Kidney tubule cell (primary cell): ENCODE data around the gene LRRC3.
"Not testable (repeated sequence)": the region's sequence is repeated elsewhere in the genome, so short reads cannot be mapped to it uniquely, and the experiment has no call there.

Source experiments
- DNase-seq: peaks from one replicate; pipeline ENCODE4 v3.0.0-alpha.2; 2018; ENCODE audit warnings: low spot score

LRRC3 gene

GRCh38 chr21:44454747-44455523, at the start of gene LRRC3:
LRRC3 (plus strand) TSS chr21:44455510; CDS start chr21:44456645, 1,135 bp downstream.
- peak; percentile 70 for DNase-seq

DNA sequence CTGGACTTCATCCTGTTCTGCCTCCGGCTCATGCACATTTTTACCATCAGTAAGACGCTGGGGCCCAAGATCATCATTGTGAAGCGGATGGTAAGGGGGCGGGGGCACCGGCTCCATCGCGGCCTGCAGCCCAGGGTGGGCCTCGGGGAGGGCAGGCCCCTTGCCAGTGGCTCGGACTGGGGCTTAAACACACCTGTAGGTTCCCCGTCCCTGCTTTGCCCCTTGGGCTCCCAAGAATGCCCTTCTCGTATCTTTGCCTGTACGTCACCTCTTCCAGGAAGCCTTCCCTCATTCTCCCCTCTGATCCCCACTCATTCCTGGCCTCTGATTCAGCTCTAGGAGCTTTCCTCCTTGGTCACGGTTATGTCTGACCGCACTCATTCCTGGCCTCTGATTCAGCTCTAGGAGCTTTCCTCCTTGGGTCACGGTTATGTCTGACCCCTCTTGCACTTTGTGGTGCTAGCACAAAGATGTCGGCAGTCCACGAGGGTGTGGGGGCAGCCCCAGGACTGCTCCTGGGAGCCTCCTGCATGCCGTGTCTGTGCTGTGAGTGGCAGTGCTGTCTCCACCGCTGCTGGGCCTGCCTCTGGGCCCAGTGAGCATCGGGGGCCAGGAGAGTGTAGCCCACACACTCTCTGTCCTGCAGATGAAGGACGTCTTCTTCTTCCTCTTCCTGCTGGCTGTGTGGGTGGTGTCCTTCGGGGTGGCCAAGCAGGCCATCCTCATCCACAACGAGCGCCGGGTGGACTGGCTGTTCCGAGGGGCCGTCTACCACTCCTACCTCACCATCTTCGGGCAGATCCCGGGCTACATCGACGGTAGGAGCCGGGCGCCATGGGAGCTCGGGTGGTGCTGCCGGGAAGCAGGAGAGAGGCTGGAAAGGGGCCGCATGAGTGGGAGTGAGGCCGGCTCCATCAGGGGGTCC, 49.1 kb upstream of the LRRC3 start:
- peak; percentile 62 for DNase-seq

DNA sequence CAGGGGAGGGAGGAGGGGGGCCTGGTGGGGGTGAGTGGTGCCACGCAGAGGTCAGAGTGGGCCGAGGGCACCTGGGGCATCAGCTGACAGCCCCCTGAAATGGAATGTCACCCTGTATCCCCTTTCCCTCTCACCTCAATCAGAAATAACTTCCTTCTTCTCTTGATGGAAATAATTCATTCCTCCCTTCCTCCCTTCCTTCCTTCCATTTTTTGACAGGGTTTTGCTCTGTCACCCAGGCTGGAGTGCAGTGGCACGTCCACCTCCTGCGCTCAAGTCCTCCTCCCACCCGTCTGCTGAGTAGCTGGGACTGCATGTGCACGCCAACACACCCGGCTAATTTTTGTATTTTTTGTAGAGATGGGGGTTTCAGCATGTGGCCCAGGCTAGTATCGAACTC, 48.4 kb upstream of the LRRC3 start:
- no peak for DNase-seq

DNA sequence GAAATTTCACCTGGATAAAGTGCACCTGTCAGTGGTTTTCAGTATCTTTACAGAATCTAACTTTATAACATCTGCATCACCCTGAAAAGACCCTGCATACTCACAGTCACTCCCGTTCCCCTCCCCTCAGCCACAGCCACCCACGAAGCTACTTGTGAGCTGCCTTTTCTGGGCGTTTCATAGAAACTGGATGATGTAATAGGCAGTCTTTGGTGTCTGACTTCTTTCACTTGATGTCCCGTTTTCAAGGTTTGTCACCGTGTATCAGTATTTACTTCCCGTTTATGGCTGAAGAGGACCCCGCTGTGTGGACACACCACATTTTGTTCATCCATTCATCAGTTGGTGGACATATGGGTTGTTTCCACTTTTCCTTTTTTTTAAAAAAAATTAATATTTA, 47.8 kb upstream of the LRRC3 start:
- no peak for DNase-seq

GRCh38 chr21:44408226-44408625, 47.1 kb upstream of the LRRC3 start:
- no peak for DNase-seq

DNA sequence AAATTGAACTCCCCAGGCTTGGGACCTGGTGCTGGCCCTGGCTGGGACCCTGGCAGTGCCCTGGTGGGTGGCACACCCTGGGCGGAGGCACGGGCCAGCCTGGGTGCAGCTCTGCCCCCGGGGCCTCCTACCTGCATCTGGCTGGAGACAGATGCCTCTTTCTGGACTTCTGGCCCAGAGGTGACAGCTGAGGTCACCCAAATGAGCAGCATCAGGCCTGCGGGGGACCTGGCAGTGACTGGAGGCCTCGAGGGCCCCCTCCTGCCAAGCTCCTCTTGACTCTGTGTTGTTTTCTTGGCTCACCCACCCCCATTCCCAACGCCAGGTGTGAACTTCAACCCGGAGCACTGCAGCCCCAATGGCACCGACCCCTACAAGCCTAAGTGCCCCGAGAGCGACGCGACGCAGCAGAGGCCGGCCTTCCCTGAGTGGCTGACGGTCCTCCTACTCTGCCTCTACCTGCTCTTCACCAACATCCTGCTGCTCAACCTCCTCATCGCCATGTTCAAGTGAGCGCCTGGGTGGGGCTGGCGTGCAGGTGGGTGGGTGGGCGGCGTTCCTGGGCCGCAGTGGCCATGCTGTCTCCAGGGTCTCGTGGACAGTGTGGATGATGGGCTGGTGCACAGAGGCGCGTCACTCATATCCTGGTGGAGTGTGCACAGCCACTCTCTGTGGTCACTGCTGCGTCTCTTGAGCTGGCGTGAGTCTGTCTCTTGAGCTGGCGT, 41.6 kb upstream of the LRRC3 start:
- no peak for DNase-seq

- no peak for DNase-seq
Measured at GRCh38 chr21:44414291-44415072, 40.8 kb upstream of the LRRC3 start.

DNA sequence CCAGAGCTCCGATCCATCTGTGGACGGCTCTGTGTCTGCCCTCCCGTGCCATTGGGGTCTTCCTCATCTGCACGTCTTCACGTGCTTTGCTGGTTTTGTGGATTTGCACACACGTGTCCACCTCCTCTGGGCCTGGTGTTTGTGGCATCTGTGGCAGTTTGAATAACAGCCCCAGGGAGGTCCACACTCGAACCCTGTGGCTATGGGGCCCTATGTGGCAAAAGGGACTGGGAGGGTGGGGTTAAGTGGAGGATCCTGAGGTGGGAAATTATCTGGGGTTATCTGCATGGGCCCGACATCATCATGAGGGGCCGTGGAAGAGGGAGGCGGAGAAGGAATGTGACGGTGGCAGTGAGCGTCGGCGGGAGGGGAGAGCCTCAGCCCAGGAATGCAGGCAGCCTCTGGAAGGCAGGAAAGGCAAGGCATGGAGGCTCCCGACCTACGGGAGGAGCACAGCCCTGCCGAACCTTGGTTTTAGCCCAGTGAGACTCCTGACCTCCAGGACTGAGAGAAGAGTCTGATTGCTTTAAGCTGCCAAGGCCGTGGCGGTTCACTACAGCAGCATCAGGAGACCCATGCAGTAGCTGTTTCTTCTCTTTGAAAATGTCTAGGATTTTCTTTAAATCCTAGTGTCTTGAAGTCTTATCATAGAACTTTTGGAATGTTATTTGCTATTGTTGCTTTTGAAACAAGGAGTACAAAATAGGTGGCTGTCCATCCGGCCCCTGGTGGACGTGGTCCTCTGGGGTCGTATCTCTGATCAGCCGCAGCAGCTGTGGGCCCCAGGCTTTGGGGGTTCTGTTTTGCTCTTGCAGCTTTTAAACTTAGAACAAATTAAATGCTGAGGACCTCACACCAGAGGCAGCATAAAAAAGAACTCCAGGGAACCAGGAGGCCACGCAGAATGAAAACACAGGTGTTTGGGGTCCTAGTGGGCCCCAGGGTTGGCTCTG, 40.0 kb upstream of the LRRC3 start:
- no peak for DNase-seq

GRCh38 chr21:44416193-44416592, 39.1 kb upstream of the LRRC3 start:
- DNase-seq: no peak

DNA sequence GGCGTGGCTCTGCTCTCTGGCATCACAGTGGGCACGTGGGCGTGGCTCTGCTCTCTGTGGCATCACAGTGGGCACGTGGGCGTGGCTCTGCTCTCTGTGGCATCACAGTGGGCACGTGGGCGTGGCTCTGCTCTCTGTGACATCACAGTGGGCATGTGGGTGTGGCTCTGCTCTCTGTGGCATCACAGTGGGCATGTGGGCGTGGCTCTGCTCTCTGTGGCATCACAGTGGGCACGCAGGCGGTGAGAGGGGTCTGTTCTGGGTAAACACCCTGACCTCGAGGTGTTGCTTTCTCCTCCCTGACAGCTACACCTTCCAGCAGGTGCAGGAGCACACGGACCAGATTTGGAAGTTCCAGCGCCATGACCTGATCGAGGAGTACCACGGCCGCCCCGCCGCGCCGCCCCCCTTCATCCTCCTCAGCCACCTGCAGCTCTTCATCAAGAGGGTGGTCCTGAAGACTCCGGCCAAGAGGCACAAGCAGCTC, 37.6 kb upstream of the LRRC3 start:
- DNase-seq: not testable (repeated sequence)

DNA sequence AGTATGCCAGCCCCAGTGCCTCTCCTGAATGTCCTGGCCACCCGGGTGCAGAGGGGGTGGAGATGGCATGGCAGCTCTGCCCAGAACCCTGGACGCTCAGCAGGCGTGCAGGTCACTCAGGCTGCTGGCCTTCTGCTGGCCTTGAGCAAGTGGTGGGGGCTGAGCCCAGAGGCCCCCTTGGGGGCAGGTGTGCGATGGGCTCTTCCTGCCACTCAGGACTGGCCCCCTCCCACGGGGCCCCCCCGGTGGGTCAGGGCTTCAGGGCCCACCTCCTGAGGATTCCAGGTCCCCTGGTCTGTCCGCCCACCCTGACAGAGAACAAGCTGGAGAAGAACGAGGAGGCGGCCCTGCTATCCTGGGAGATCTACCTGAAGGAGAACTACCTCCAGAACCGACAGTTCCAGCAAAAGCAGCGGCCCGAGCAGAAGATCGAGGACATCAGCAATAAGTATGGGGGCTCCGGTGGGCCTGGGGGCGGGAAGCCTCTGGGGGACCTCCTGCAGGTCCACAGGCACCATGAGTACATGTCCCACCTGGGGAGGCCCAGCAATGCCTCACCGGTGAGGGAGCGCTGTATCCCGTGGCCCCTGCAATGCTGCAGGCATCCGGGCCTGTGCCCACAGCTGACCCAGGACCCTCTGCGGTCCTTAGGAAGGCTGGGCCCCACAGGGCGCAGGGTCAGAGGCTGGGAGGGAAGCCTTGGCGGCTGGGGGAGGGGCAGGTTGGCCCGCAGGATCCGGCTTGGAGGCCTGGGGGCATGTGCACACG, 37.0 kb upstream of the LRRC3 start:
- no peak for DNase-seq

DNA sequence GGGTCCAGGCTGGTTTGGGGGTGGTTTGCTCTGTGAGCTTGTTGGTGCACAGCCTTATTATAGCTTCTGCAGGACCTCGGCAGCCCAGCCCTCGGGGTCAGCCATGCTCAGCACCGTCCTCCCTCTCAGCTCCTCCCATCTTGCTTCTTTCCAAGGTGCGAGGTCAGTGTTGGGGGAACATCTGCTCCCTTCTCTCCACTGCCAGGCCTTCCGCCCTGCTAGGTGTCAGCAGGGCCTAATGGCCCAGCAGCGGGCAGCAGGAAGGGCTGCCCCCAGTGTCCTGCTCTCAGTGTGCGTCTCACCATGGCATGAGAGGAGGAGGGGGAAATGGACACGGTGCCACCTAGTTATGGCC, 36.5 kb upstream of the LRRC3 start:
- DNase-seq: no peak

- no peak for DNase-seq
Measured at GRCh38 chr21:44419679-44420078, 35.6 kb upstream of the LRRC3 start.

DNA sequence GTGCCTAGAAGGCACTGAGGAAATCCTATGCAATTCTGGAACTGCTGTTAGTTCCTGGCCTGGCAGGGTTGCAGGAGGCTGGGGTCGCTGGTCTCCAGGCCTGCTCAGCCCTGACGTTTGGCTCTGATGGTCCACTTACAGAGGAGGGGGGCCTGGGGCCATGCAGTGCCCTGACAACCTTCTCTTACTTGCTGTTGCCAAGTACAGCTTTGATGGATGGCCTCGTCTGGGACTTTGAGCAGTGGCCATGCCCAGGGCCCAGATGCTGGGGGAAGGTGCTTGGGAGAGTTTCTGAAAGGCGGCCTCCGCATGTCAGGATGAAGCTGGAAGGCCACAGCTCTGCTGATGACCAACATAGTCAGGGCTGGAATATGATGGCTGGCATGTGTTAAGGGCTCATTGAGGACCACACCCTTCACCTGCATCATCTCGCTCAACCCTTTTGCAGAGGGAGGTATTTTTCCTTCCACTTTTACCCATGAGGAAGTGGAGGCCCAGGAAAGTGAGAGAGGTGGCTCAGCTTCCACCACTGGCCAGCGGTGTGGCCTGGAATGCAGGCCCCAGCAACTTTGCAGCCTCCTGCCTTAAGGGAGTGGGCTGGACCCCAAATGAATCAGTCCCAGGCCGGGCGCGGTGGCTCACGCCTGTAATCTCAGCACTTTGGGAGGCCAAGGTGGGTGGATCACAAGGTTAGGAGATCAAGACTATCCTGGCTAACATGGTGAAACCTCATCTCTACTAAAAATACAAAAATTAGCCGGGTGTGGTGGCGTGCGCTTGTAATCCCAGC, 34.7 kb upstream of the LRRC3 start:
- no peak for DNase-seq

GRCh38 chr21:44421901-44422840, 33.1 kb upstream of the LRRC3 start:
- DNase-seq: no peak

- DNase-seq: no peak
Measured at GRCh38 chr21:44423312-44423821, 31.9 kb upstream of the LRRC3 start.

DNA sequence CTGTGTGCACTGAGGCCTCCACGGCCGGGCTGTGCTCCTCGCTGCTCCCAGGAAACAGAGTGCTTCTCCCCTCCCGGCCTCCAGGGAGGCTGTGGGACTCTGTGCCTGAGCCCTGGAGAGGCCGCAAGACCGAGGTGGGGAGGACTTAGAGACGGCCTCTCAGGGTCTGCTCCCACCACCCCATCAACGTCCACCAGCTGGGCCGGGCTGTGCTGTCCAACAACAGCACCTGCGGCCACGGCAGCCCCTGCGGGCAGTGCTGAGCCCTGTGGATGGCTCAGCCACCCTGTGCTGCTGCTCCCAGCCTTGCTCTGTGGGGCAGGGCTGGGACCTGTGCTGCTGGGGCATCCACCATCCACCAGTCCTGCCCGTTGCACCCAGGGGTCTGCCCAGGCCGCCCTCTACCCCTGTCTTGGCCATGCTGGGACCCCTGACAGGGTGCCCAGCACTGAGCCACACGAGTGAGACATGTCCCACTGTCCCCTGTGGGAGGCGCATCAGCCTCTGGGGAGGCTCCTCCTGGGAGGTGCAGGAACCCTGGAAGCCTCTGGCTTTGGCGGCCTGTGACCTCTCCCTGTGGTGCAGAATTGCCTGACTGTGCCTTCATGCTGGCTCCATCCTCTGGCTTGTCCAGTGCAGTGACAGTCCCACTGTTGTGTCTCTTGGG, 31.2 kb upstream of the LRRC3 start:
- DNase-seq: no peak
